Lower leg skin (tissue), 3 donors: ENCODE data around the gene APRT.

Experiments
- POLR2A ChIP-seq, 2 donors: fragments of 450-650 bp; IDR thresholded peaks; one replicate each; pipeline ENCODE4 v1.6.1; 2016 to 2017; ENCODE audit warnings: antibody characterized with exemption in 2 of 2, mild to moderate bottlenecking in 1 of 2, moderate library complexity in 1 of 2
- TF ChIP-seq, protein P1 (sequence below), 3 donors: fragments of 450-650 bp; IDR thresholded peaks; one replicate each; pipeline ENCODE4 v1.5.1; 2016; ENCODE audit warnings: antibody characterized with exemption in 3 of 3, mild to moderate bottlenecking in 3 of 3, moderate library complexity in 2 of 3

DNA sequence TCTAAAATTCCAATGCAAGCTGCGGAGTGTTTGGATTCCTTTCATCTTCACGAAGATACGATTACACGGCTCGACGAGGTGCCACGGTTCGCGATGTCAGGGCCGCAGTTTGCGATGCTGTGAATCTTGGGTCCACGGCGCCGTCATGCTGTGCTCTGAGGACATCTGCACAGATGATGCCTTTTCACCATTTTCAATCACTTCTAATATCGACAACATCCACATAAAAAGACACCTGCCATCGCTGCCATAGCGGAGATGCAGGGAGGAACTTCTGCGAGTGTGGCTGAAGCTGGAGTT lies 6.8 kb upstream of the APRT start:
- TF ChIP-seq POLR2A (IDR thresholded peaks at IDR 0.05) = no peak
- TF ChIP-seq, protein P1, sequence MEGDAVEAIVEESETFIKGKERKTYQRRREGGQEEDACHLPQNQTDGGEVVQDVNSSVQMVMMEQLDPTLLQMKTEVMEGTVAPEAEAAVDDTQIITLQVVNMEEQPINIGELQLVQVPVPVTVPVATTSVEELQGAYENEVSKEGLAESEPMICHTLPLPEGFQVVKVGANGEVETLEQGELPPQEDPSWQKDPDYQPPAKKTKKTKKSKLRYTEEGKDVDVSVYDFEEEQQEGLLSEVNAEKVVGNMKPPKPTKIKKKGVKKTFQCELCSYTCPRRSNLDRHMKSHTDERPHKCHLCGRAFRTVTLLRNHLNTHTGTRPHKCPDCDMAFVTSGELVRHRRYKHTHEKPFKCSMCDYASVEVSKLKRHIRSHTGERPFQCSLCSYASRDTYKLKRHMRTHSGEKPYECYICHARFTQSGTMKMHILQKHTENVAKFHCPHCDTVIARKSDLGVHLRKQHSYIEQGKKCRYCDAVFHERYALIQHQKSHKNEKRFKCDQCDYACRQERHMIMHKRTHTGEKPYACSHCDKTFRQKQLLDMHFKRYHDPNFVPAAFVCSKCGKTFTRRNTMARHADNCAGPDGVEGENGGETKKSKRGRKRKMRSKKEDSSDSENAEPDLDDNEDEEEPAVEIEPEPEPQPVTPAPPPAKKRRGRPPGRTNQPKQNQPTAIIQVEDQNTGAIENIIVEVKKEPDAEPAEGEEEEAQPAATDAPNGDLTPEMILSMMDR (IDR thresholded peaks at IDR 0.05) = no peak
